ENCODE data around the gene CCDC85B. TPM values are rescaled to one million over a fixed set of nuclear protein-coding genes. Genes with fewer than 3 reads are reported as not detected.

Gene CCDC85B
- total and polyA plus RNA-seq, 2 experiments from 2014 or later, result 15.1 to 41.6 TPM

- no peak for TF ChIP-seq EZH2 (IDR thresholded peaks at IDR 0.05; ENCODE audit: borderline replicate concordance)
- TF ChIP-seq CTCF (IDR thresholded peaks at IDR 0.05; ENCODE audit: poor library complexity), result no peak
- TF ChIP-seq EZH2phosphoT487 (IDR thresholded peaks at IDR 0.05; ENCODE audit: low read depth, severe bottlenecking, unreplicated experiment), result no peak
- 95% methylated on average over 2 of the region's 2 CpGs for WGBS (ENCODE audit: low lambda C conversion rate, missing lambda C conversion rate)
- no peaks in the 10 kb centered on the region for H3K9me3 ChIP-seq (ENCODE audit: low read depth)
Observed at GRCh38 chr11:65925397-65925796, 34.9 kb downstream of the CCDC85B start.

GRCh38 chr11:65927904-65928397 is 37.5 kb downstream of the CCDC85B start:
- Histone ChIP-seq H3K9me2 (replicated peaks; ENCODE audit: insufficient read depth) (no peaks in the 10 kb centered on the region), H3K36me3 (replicated peaks; ENCODE audit: insufficient read depth, low read depth) (no peaks in the 10 kb centered on the region), H3K4me2 (no peak overlapping the region), H3K79me2 (no peaks in the 10 kb centered on the region), H2AFZ (no peak overlapping the region), H3K27ac (no peak overlapping the region), H3K9me3 (ENCODE audit: low read depth) (no peaks in the 10 kb centered on the region), H3K27me3 (no peaks in the 10 kb centered on the region), H3K4me1 (ENCODE audit: insufficient read depth) (no peaks in the 10 kb centered on the region), H3K4me3 (no peak overlapping the region), H4K20me1 (ENCODE audit: insufficient read depth, poor library complexity, severe bottlenecking) (no peaks in the 10 kb centered on the region)
- TF ChIP-seq EZH2phosphoT487 (IDR thresholded peaks at IDR 0.05; ENCODE audit: low read depth, severe bottlenecking, unreplicated experiment) (no peak), EZH2 (IDR thresholded peaks at IDR 0.05; ENCODE audit: borderline replicate concordance) (no peak), CTCF (IDR thresholded peaks at IDR 0.05; ENCODE audit: poor library complexity) (no peak)
- DNase-seq (ENCODE audit: low spot score), result no peak
- 70% methylated on average over 9 of the region's 9 CpGs for WGBS (ENCODE audit: low lambda C conversion rate, missing lambda C conversion rate)

More at GRCh38 chr11:65925397-65925796, 34.9 kb downstream of the CCDC85B start:
- Histone ChIP-seq H3K27me3 (no peaks in the 10 kb centered on the region), H3K4me2 (no peak overlapping the region), H3K9me2 (replicated peaks; ENCODE audit: insufficient read depth) (no peaks in the 10 kb centered on the region), H4K20me1 (ENCODE audit: insufficient read depth, poor library complexity, severe bottlenecking) (no peaks in the 10 kb centered on the region), H3K4me1 (ENCODE audit: insufficient read depth) (peaks cover 6% of the 10 kb centered on the region), H3K79me2 (peaks cover 4% of the 10 kb centered on the region), H3K36me3 (replicated peaks; ENCODE audit: insufficient read depth, low read depth) (no peaks in the 10 kb centered on the region), H3K4me3 (no peak overlapping the region), H2AFZ (no peak overlapping the region), H3K27ac (no peak overlapping the region)
- DNase-seq (ENCODE audit: low spot score), result no peak

GRCh38 chr11:65928667-65929066 is 38.2 kb downstream of the CCDC85B start:
- TF ChIP-seq EZH2 (IDR thresholded peaks at IDR 0.05; ENCODE audit: borderline replicate concordance), result no peak
- TF ChIP-seq EZH2phosphoT487 (IDR thresholded peaks at IDR 0.05; ENCODE audit: low read depth, severe bottlenecking, unreplicated experiment), result no peak
- TF ChIP-seq CTCF (IDR thresholded peaks at IDR 0.05; ENCODE audit: poor library complexity), result no peak
- Histone ChIP-seq H3K4me2 (no peak overlapping the region), H3K27ac (no peak overlapping the region), H4K20me1 (ENCODE audit: insufficient read depth, poor library complexity, severe bottlenecking) (no peaks in the 10 kb centered on the region), H3K36me3 (replicated peaks; ENCODE audit: insufficient read depth, low read depth) (no peaks in the 10 kb centered on the region), H3K9me2 (replicated peaks; ENCODE audit: insufficient read depth) (no peaks in the 10 kb centered on the region), H3K79me2 (no peaks in the 10 kb centered on the region), H3K4me3 (no peak overlapping the region), H3K4me1 (ENCODE audit: insufficient read depth) (no peaks in the 10 kb centered on the region), H2AFZ (no peak overlapping the region), H3K9me3 (ENCODE audit: low read depth) (no peaks in the 10 kb centered on the region), H3K27me3 (no peaks in the 10 kb centered on the region)
- DNase-seq (ENCODE audit: low spot score), result no peak
- 83% methylated on average over 6 of the region's 6 CpGs for WGBS (ENCODE audit: low lambda C conversion rate, missing lambda C conversion rate)
